HEK293T (cell line): ENCODE data around the gene PPP1R12B.
"Not testable (repeated sequence)": the region's sequence is repeated elsewhere in the genome, so short reads cannot be mapped to it uniquely, and the experiment has no call there.

Experiments
- ARNT ChIP-seq: fragments of 450-650 bp; IDR thresholded peaks from 2 replicates; pipeline ENCODE4 v1.6.1; 2017; ENCODE audit warnings: mild to moderate bottlenecking
- ELF4 ChIP-seq: fragments of 450-650 bp; IDR thresholded peaks from 2 replicates; pipeline ENCODE4 v1.6.1; 2017; ENCODE audit warnings: antibody characterized with exemption
- FOXA1 ChIP-seq: fragments of 450-650 bp; IDR thresholded peaks from 2 replicates; pipeline ENCODE4 v1.6.1; 2016; ENCODE audit warnings: mild to moderate bottlenecking
- FOXK2 ChIP-seq: fragments of 450-650 bp; IDR thresholded peaks from 2 replicates; pipeline ENCODE4 v1.6.1; 2016; ENCODE audit warnings: mild to moderate bottlenecking
- FOXM1 ChIP-seq: fragments of 450-650 bp; IDR thresholded peaks from 2 replicates; pipeline ENCODE4 v1.6.1; 2017; ENCODE audit warnings: mild to moderate bottlenecking, borderline replicate concordance
- NFRKB ChIP-seq: fragments of 450-650 bp; IDR thresholded peaks from 2 replicates; pipeline ENCODE4 v1.6.1; 2016; ENCODE audit warnings: mild to moderate bottlenecking, moderate library complexity
- SP1 ChIP-seq: fragments of 450-650 bp; IDR thresholded peaks from 2 replicates; pipeline ENCODE4 v1.6.1; 2017
- SUZ12 ChIP-seq: fragments of 450-650 bp; IDR thresholded peaks from 2 replicates; pipeline ENCODE4 v1.6.1; 2016; ENCODE audit warnings: mild to moderate bottlenecking
- ZNF384 ChIP-seq: fragments of 450-650 bp; IDR thresholded peaks from 2 replicates; pipeline ENCODE4 v1.6.1; 2016

DNA sequence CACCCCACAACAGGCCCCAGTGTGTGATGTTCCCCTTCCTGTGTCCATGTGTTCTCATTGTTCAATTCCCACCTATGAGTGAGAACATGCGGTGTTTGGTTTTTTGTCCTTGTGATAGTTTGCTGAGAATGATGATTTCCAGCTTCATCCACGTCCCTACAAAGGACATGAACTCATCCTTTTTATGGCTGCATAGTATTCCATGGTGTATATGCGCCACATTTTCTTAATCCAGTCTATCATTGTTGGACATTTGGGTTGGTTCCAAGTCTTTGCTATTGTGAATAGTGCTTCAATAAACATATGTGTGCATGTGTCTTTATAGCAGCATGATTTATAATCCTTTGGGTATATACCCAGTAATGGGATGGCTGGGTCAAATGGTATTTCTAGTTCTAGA lies 118.9 kb downstream of the PPP1R12B start:
- TF ChIP-seq FOXA1, FOXK2, NFRKB, ELF4, ARNT, FOXM1, SUZ12, ZNF384, SP1: not testable (repeated sequence)
